GM12874 (cell line): Measurements from ENCODE around the gene PPARD.

Experiments
- TF ChIP-seq, protein P1 (sequence below): IDR thresholded peaks from 2 replicates; pipeline ENCODE4 v1.5.1; 2011; ENCODE audit warnings: low read depth, mild to moderate bottlenecking, control low read depth, low read length, moderate library complexity; ENCODE audit not compliant: insufficient read depth

The PPARD gene

DNA sequence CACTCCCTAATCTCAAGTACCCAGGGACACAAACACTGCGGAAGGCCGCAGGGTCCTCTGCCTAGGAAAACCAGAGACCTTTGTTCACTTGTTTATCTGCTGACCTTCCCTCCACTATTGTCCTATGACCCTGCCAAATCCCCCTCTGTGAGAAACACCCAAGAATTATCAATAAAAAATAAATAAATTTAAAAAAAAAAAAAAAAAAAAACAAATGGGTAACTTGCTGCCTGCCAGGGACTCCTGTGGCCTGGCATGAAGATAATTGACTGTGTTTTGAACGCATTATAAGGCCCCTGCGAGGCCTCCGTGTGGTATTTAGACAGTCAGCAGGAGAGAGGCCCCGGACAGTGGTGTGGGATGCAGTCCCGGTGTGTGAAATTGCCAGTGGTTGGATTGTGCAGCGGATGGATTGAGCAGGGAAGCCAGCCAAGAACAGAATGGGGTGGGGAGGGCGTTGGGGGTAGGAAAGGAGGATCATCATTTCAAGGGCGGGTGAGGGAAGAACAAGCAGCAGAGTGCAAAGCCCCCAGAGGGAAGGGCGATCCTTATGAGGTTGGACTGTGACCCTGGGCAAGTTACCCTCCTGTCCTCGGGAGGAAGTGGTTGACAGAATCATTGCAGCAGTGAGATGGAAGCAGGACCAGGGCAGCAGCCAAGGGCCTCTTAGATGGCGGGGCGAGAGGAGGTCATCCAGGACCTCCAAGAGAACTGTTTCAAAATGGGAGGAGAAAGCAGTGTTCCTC is 43.3 kb downstream of the PPARD start:
- TF ChIP-seq, protein P1, sequence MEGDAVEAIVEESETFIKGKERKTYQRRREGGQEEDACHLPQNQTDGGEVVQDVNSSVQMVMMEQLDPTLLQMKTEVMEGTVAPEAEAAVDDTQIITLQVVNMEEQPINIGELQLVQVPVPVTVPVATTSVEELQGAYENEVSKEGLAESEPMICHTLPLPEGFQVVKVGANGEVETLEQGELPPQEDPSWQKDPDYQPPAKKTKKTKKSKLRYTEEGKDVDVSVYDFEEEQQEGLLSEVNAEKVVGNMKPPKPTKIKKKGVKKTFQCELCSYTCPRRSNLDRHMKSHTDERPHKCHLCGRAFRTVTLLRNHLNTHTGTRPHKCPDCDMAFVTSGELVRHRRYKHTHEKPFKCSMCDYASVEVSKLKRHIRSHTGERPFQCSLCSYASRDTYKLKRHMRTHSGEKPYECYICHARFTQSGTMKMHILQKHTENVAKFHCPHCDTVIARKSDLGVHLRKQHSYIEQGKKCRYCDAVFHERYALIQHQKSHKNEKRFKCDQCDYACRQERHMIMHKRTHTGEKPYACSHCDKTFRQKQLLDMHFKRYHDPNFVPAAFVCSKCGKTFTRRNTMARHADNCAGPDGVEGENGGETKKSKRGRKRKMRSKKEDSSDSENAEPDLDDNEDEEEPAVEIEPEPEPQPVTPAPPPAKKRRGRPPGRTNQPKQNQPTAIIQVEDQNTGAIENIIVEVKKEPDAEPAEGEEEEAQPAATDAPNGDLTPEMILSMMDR, result no peak

DNA sequence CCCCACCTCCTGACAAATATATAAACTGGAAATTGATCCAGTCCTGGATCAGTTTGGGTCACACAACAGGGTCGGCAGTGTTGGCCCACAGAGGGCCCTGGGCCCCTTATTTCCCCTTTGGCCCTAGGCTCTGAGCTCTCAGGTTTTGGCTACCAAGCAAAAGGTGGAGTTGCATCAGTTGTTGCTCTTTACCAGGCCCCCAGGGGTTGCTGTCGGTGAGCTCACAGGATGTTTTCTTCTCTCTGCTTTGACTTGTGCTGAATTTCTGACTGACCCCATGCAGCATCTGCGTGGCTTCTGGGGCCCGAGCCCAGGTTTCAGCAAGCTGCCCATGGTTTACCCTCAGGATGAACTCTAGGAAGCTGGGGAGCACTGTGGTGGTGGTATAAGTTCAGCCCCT is 44.6 kb downstream of the PPARD start:
- TF ChIP-seq, protein P1, result no peak

- TF ChIP-seq, protein P1, result no peak
Measured at GRCh38 chr6:35388030-35388429, 45.7 kb downstream of the PPARD start.

DNA sequence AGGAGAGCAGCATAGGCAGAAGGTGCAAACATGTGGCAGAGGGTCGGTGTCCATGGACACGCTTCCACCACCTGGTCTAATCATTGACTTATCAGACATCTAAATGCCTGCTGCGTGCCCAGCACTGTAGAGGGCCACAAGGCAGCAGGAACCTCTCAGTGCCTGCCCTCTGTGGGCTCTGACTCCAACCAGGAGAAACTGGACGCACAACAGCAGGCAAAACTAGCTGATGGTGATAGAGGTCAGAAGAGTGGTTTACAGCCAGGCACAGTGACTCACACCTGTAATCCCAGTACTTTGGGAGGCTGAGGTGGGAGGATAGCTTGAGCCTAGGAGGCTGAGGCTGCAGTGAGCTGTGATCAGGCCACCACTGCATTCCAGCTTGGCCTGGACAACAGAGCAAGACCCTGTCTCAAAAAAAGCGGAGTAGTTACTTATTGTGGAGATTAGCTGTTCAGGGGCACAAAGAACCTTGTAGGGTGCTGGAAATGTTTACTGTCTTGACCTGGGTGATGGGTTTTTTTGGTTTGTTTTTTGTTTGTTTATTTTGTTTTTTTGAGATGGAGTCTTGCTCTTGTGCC is 46.5 kb downstream of the PPARD start:
- TF ChIP-seq, protein P1, result no peak

DNA sequence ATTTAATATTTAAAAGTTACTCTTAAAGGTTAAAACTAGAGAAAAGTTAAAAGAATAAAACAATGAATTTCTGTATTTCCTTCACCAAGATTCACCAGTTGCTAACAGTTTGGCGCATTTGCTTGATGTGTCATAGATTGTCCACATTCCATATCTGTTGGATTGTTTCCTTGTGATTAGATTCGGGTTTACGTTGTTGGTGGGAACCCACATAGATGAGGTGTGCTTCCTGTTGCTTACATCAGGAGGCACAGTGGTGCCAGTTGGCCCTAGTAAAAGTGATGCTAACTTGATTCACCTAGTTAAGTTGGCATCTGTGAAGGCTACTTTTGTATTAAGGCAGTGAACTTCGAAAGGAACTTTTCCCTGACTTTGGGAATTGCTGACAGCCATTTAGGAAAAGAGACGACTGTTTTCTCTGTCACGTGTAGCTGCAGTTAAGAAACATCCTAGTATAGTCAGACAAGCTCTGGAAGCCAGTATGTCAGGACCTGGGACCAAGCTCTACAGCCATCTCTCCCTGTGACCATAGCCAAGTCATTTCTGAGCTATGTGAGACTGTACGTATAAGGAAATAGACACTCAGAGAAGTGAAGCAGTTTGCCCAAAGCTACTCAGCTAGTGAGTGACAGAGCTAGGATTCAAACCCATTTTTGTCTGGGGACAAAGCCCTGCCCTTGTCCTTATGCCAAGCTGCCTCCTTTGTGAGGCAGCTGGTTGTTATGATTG is 49.0 kb downstream of the PPARD start:
- TF ChIP-seq, protein P1, result no peak

- TF ChIP-seq, protein P1, result no peak
Measured at GRCh38 chr6:35392111-35392702, 49.8 kb downstream of the PPARD start.
